Fibroblast of the aortic adventitia (primary cell): ENCODE measurements around the gene PTPRU. TPM values are rescaled to one million over a fixed set of nuclear protein-coding genes. Genes with fewer than 3 reads are reported as not detected.

Source experiments
- DNase-seq: peaks from one replicate; pipeline ENCODE4 v3.0.0-alpha.2; 2010; ENCODE audit warnings: low read depth
- H3K4me3 ChIP-seq: 2 replicates; pipeline ENCODE4 v1.5.1; 2011; ENCODE audit warnings: low read depth, mild to moderate bottlenecking, control low read depth, low read length, moderate library complexity
- CTCF ChIP-seq: IDR thresholded peaks from 2 replicates; pipeline ENCODE4 v1.5.1; 2011; ENCODE audit warnings: mild to moderate bottlenecking, low read length, control low read depth, inconsistent platforms; ENCODE audit not compliant: insufficient read depth
- total RNA-seq: library from RNA; depleted of rRNA; stranded (reverse); fragments of >200 nt; gene quantifications from 2 replicates; pipeline ENCODE4 v1.2.3, GENCODE V29; 2012; ENCODE audit warnings: low replicate concordance

Gene PTPRU
- total RNA-seq, 1 donor, result 25.8 TPM

- no peak for TF ChIP-seq CTCF
- DNase-seq, result no peak
- H3K4me3 ChIP-seq, result no peak overlapping the region
Measured at GRCh38 chr1:29335573-29335972, 99.3 kb downstream of the PTPRU start.

GRCh38 chr1:29338908-29339575 lies 102.7 kb downstream of the PTPRU start:
- no peak overlapping the region for H3K4me3 ChIP-seq
- TF ChIP-seq CTCF, result no peak
- no peak for DNase-seq

GRCh38 chr1:29341936-29342335 lies 105.6 kb downstream of the PTPRU start:
- no peak overlapping the region for H3K4me3 ChIP-seq
- no peak for TF ChIP-seq CTCF
- DNase-seq, result no peak

GRCh38 chr1:29342351-29342750 lies 106.0 kb downstream of the PTPRU start:
- no peak for DNase-seq
- no peak overlapping the region for H3K4me3 ChIP-seq
- TF ChIP-seq CTCF, result no peak

- TF ChIP-seq CTCF, result no peak
- H3K4me3 ChIP-seq, result no peak overlapping the region
- no peak for DNase-seq
Measured at GRCh38 chr1:29342983-29343382, 106.7 kb downstream of the PTPRU start.

- no peak for TF ChIP-seq CTCF
- H3K4me3 ChIP-seq, result no peak overlapping the region
- no peak for DNase-seq
Measured at GRCh38 chr1:29343476-29343875, 107.2 kb downstream of the PTPRU start.

GRCh38 chr1:29343908-29344307 lies 107.6 kb downstream of the PTPRU start:
- DNase-seq, result no peak

More at GRCh38 chr1:29343908-29344307, 107.6 kb downstream of the PTPRU start:
- TF ChIP-seq CTCF, result no peak
- H3K4me3 ChIP-seq, result no peak overlapping the region
